SK-N-SH (cell line): Measurements from ENCODE around the gene TIGAR. TPM values are rescaled to one million over a fixed set of nuclear protein-coding genes. Genes with fewer than 3 reads are reported as not detected.

Source experiments
- CTCF ChIA-PET: fragments of 300-600, 350-600 bp; formaldehyde crosslinking; extraction: SDS; loops from one replicate; lab custom pipeline; 2021; lab: Yijun Ruan, JAX
- POLR2A ChIA-PET: fragments of 350-600 bp; sonication (Branson Sonifier 250); formaldehyde crosslinking; extraction: SDS; loops from one replicate; lab custom pipeline; 2020; ENCODE audit warnings: antibody characterized with exemption, inconsistent platforms; lab: Yijun Ruan, JAX
- DNase-seq: peaks from one replicate; pipeline ENCODE4 v3.0.0; 2012
- H2AFZ ChIP-seq: fragments of 200-600 bp; sonication (generic); 2 replicates; pipeline ENCODE4 v1.8.1; 2016; ENCODE audit warnings: antibody characterized with exemption, mild to moderate bottlenecking, low read depth
- H3F3A ChIP-seq: fragments of 200-600 bp; sonication (generic); replicated peaks from 2 replicates; pipeline ENCODE3; 2016; ENCODE audit warnings: antibody characterized with exemption, mild to moderate bottlenecking; ENCODE audit not compliant: insufficient read depth
- H3K27ac ChIP-seq, 2 experiments: fragments of 200-500 bp in 1 of 2; fragments of 200-600 bp in 1 of 2; sonication (Bioruptor generic) in 1 of 2; sonication (generic), shearing (Covaris generic) in 1 of 2; 2 replicates each; pipeline versions ENCODE4 v1.5.1 to v1.6.1; 2014 to 2016; ENCODE audit warnings: low read depth in 2 of 2, inconsistent platforms in 1 of 2, low read length in 1 of 2, mild to moderate bottlenecking in 1 of 2, mixed read lengths in 1 of 2
- H3K27me3 ChIP-seq: fragments of 200-600 bp; sonication (generic), shearing (Covaris generic); 2 replicates; pipeline ENCODE4 v1.6.1; 2016; ENCODE audit warnings: mixed run types; ENCODE audit not compliant: insufficient read depth
- H3K36me3 ChIP-seq, 2 experiments: fragments of 200-500 bp in 1 of 2; fragments of 200-600 bp in 1 of 2; sonication (Bioruptor generic) in 1 of 2; sonication (generic) in 1 of 2; replicated peaks in 1 of 2; 2 replicates each; pipeline versions ENCODE3 to v1.5.1; 2014 to 2016; ENCODE audit warnings: low read length in 1 of 2, mild to moderate bottlenecking in 1 of 2; ENCODE audit not compliant: insufficient read depth in 2 of 2, control insufficient read depth in 1 of 2
- H3K4me1 ChIP-seq, 2 experiments: fragments of 200-500 bp in 1 of 2; fragments of 200-600 bp in 1 of 2; sonication (Bioruptor generic) in 1 of 2; sonication (generic), shearing (Covaris generic) in 1 of 2; 2 replicates each; pipeline versions ENCODE4 v1.5.1 to v1.6.1; 2014 to 2016; ENCODE audit warnings: low read depth in 1 of 2, low read length in 1 of 2, mixed run types in 1 of 2; ENCODE audit not compliant: insufficient read depth in 2 of 2, control insufficient read depth in 1 of 2
- H3K4me2 ChIP-seq: fragments of 200-600 bp; sonication (generic), shearing (Covaris generic); 2 replicates; pipeline ENCODE4 v1.6.1; 2017; ENCODE audit warnings: mixed run types
- H3K4me3 ChIP-seq, 2 experiments: fragments of 200-500 bp in 1 of 2; fragments of 200-600 bp in 1 of 2; sonication (Bioruptor generic) in 1 of 2; sonication (generic), shearing (Covaris generic) in 1 of 2; 2 replicates each; pipeline versions ENCODE4 v1.5.1 to v1.8.1; 2014 to 2016; ENCODE audit warnings: low read depth in 2 of 2, inconsistent platforms in 1 of 2, low read length in 1 of 2, mild to moderate bottlenecking in 1 of 2, mixed read lengths in 1 of 2, moderate library complexity in 1 of 2
- H3K79me2 ChIP-seq: fragments of 200-600 bp; sonication (generic); 2 replicates; pipeline ENCODE4 v1.8.1; 2017; ENCODE audit warnings: mild to moderate bottlenecking; ENCODE audit not compliant: insufficient read depth
- H3K9ac ChIP-seq: fragments of 200-600 bp; sonication (generic); 2 replicates; pipeline ENCODE4 v1.6.1; 2017; ENCODE audit warnings: mixed run types
- H3K9me2 ChIP-seq: fragments of 200-600 bp; sonication (generic); 2 replicates; pipeline ENCODE4 v1.6.1; 2017; ENCODE audit warnings: mixed run types
- H3K9me3 ChIP-seq: fragments of 200-600 bp; sonication (generic); 2 replicates; pipeline ENCODE4 v1.6.1; 2017; ENCODE audit warnings: mixed run types, mild to moderate bottlenecking, moderate library complexity
- H4K20me1 ChIP-seq: fragments of 200-600 bp; sonication (generic); 2 replicates; pipeline ENCODE4 v1.6.1; 2017; ENCODE audit warnings: mild to moderate bottlenecking, mixed run types; ENCODE audit not compliant: insufficient read depth
- CHD2 ChIP-seq: fragments of 150-350 bp; IDR thresholded peaks from 2 replicates; pipeline ENCODE4 v1.6.1; 2018; ENCODE audit warnings: low read length; ENCODE audit not compliant: partially characterized antibody
- CTCF ChIP-seq: fragments of 200-600 bp; sonication (generic); IDR thresholded peaks from 2 replicates; pipeline ENCODE4 v1.6.1; 2017; ENCODE audit warnings: antibody characterized with exemption, mild to moderate bottlenecking, moderate library complexity
- ELF1 ChIP-seq: IDR thresholded peaks from 2 replicates; pipeline ENCODE4 v1.4.0; 2012
- EP300 ChIP-seq, 2 experiments: IDR thresholded peaks; 2 replicates each; pipeline versions ENCODE4 v1.4.0 to v1.6.1; 2012; ENCODE audit warnings: borderline replicate concordance in 1 of 2, low read depth in 1 of 2, low read length in 1 of 2
- FOXM1 ChIP-seq: IDR thresholded peaks from 2 replicates; pipeline ENCODE4 v1.4.0; 2012; ENCODE audit warnings: low read depth, mild to moderate bottlenecking
- GATA2 ChIP-seq: sonication (generic); formaldehyde crosslinking; IDR thresholded peaks from 2 replicates; pipeline ENCODE4 v1.5.0; 2020; ENCODE audit warnings: mild to moderate bottlenecking, missing genetic modification reagents
- IRF3 ChIP-seq: fragments of 150-350 bp; IDR thresholded peaks from 2 replicates; pipeline ENCODE4 v1.6.1; 2016; ENCODE audit warnings: mild to moderate bottlenecking, low read depth, low read length
- JUND ChIP-seq: IDR thresholded peaks from 2 replicates; pipeline ENCODE4 v1.4.0; 2012
- MAX ChIP-seq: IDR thresholded peaks from 2 replicates; pipeline ENCODE4 v1.4.0; 2012; ENCODE audit warnings: low read depth
- MXI1 ChIP-seq: IDR thresholded peaks from 2 replicates; pipeline ENCODE4 v1.6.1; 2012; ENCODE audit warnings: mild to moderate bottlenecking, low read depth, low read length, improper control_type of control experiment
- NFIC ChIP-seq: IDR thresholded peaks from 2 replicates; pipeline ENCODE4 v1.4.0; 2012; ENCODE audit warnings: borderline replicate concordance
- NRF1 ChIP-seq: IDR thresholded peaks from 2 replicates; pipeline ENCODE4 v1.6.1; 2012; ENCODE audit warnings: low read depth, mild to moderate bottlenecking, low read length
- PBX3 ChIP-seq: IDR thresholded peaks from 2 replicates; pipeline ENCODE4; 2012
- POLR2AphosphoS5 ChIP-seq: IDR thresholded peaks from 2 replicates; pipeline ENCODE4 v1.6.1; 2012; ENCODE audit warnings: low read depth, low read length
- RCOR1 ChIP-seq: fragments of 150-350 bp; IDR thresholded peaks from 2 replicates; pipeline ENCODE4 v1.6.1; 2017; ENCODE audit warnings: antibody characterized with exemption, low read length
- SIN3A ChIP-seq: IDR thresholded peaks from 2 replicates; pipeline ENCODE4 v1.6.1; 2012; ENCODE audit warnings: low read depth, mild to moderate bottlenecking, low read length, moderate library complexity, borderline replicate concordance
- SMC3 ChIP-seq: IDR thresholded peaks from 2 replicates; pipeline ENCODE4 v1.6.1; 2012; ENCODE audit warnings: low read depth, low read length, improper control_type of control experiment
- TCF12 ChIP-seq: IDR thresholded peaks from 2 replicates; pipeline ENCODE4 v1.4.0; 2012
- YY1 ChIP-seq: IDR thresholded peaks from 2 replicates; pipeline ENCODE4 v1.4.0; 2012; ENCODE audit warnings: low read depth, mild to moderate bottlenecking
- ZBTB33 ChIP-seq: IDR thresholded peaks from 2 replicates; pipeline ENCODE4 v1.4.0; 2012; ENCODE audit warnings: low read depth, borderline replicate concordance
- WGBS: methylation state at CpG from one replicate; pipeline ENCODE4 v1.1.6; 2017; ENCODE audit warnings: low lambda C conversion rate; 5-methylcytosine and 5-hydroxymethylcytosine counted together
- polyA plus RNA-seq, 3 experiments: library from polyadenylated mRNA; depleted of rRNA; stranded (reverse); fragments of >200 nt; gene quantifications; 2 replicates each; pipeline ENCODE4 v1.2.3, GENCODE V29; 2012

The TIGAR gene
- polyA plus RNA-seq, 1 of the 3 experiments (the other 2 are of a cell fraction), result 8.3 TPM

GRCh38 chr12:4327293-4327692 is 6.3 kb downstream of the TIGAR start:
- POLR2A ChIA-PET, result interaction anchor here (0.5 kb wide), 1 partner anchor 9 kb away, joined by 3 read pairs; no protein-coding TSS in a partner anchor
- Histone ChIP-seq H3K27ac (no peak overlapping the region), H3K4me2 (no peak overlapping the region), H4K20me1 (peaks cover 53% of the 10 kb centered on the region), H3K9me2 (no peaks in the 10 kb centered on the region), H3K27me3 (no peaks in the 10 kb centered on the region), H3K36me3 (peaks cover 16 to 25% of the 10 kb centered on the region in 2 experiments), H3K4me3 (no peak overlapping the region), H2AFZ (no peak overlapping the region), H3K9me3 (no peaks in the 10 kb centered on the region), H3K79me2 (peaks cover 92% of the 10 kb centered on the region), H3K4me1 (peaks cover 0 to 2% of the 10 kb centered on the region in 2 experiments; a peak in 2 of 4 replicates), H3F3A (no peaks in the 10 kb centered on the region), H3K9ac (no peak overlapping the region)
- CTCF ChIA-PET, result no interaction called here
- no peak for DNase-seq
- TF ChIP-seq CTCF (no peak), JUND (no peak), GATA2 (no peak), TCF12 (no peak), FOXM1 (no peak), POLR2AphosphoS5 (no peak), IRF3 (no peak), ZBTB33 (no peak), NFIC (no peak), YY1 (no peak), ELF1 (no peak), SMC3 (no peak), MXI1 (no peak), SIN3A (no peak), MAX (no peak), CHD2 (no peak), EP300 (IDR thresholded peaks at IDR 0.05; ENCODE audit: borderline replicate concordance in 1 of 2, low read depth in 1 of 2, low read length in 1 of 2) (no peak), RCOR1 (no peak), PBX3 (no peak), NRF1 (no peak)
- WGBS, result 95% methylated on average over 2 of the region's 2 CpGs
